Heart left ventricle (tissue), 16 donors: Measurements from ENCODE around the gene ZFP36L1. TPM values are rescaled to one million over a fixed set of nuclear protein-coding genes. Genes with fewer than 3 reads are reported as not detected.

Experiments used
- ATAC-seq, 4 donors: fragments of 200-7000 bp; cut with Tn5 transposase; one replicate each; pipeline ENCODE4 v1.9.1; 2020 to 2022; ENCODE audit warnings: moderate library complexity in 4 of 4, mild to moderate bottlenecking in 3 of 4, moderate number of reproducible peaks in 1 of 4
- DNase-seq, 5 donors: peaks; one replicate each; pipeline ENCODE4 v3.0.0-alpha.2; 2020
- H3K27ac ChIP-seq, 12 donors: fragments of 200-600 bp; sonication (generic) in 4 of 12; one replicate each; pipeline versions ENCODE4 v1.5.0 to v1.8.0; 2016 to 2022; ENCODE audit warnings: mild to moderate bottlenecking in 2 of 12
- H3K27me3 ChIP-seq, 9 donors: fragments of 200-600 bp; sonication (generic) in 2 of 9; one replicate each; pipeline versions ENCODE4 v1.5.1 to v1.8.0; 2016 to 2022; ENCODE audit warnings: mild to moderate bottlenecking in 3 of 9
- H3K36me3 ChIP-seq, 9 donors: fragments of 200-600 bp; sonication (generic) in 2 of 9; one replicate each; pipeline versions ENCODE4 v1.5.0 to v1.8.0; 2018 to 2022; ENCODE audit warnings: mild to moderate bottlenecking in 2 of 9
- H3K4me1 ChIP-seq, 12 donors: fragments of 200-600 bp; sonication (generic) in 4 of 12; one replicate each; pipeline versions ENCODE4 v1.5.0 to v1.8.0; 2016 to 2022; ENCODE audit warnings: mild to moderate bottlenecking in 3 of 12
- H3K4me3 ChIP-seq, 12 donors: fragments of 200-600 bp; sonication (generic) in 4 of 12; one replicate each; pipeline versions ENCODE4 v1.5.0 to v1.8.0; 2017 to 2022; ENCODE audit warnings: mild to moderate bottlenecking in 9 of 12, moderate library complexity in 4 of 12
- H3K9me3 ChIP-seq, 12 donors: fragments of 200-600 bp; sonication (generic) in 4 of 12; one replicate each; pipeline versions ENCODE4 v1.5.0 to v1.8.0; 2016 to 2022; ENCODE audit warnings: mild to moderate bottlenecking in 1 of 12
- POLR2A ChIP-seq, 2 donors: fragments of 450-650 bp; IDR thresholded peaks; one replicate each; pipeline ENCODE4 v1.6.1; 2017; ENCODE audit warnings: antibody characterized with exemption in 2 of 2, mild to moderate bottlenecking in 2 of 2, moderate library complexity in 2 of 2
- WGBS, 4 donors: extraction: QIAGEN DNeasy Blood & Tissue Kit in 2 of 4; methylation state at CpG; one replicate each; pipeline versions ENCODE4 v1.1.5 to v1.1.7; 2013 to 2018; 5-methylcytosine and 5-hydroxymethylcytosine counted together
- intact Hi-C, 10 donors: fragments of 100-400 bp; cut with DNase I; formaldehyde crosslinking; loops; one replicate each; pipeline versions ENCODE4 v1.11.1 to v1.14.2; 2022
- polyA plus RNA-seq, 2 donors: library from polyadenylated mRNA; stranded (reverse); fragments of 200-250 nt; gene quantifications; one replicate each; pipeline ENCODE4 v1.2.3, GENCODE V29; 2013
- total RNA-seq, 9 donors: library from RNA; depleted of rRNA in 2 of 9; stranded (reverse); fragments of >200 nt in 2 of 9; fragmentation: NEBNext Ultra II Directional in 3 of 9; extraction: Animal tissue kit (Norgen Biotek cat#: 25700) in 3 of 9; gene quantifications; one replicate each; pipeline versions ENCODE4 v1.1.0 to v1.2.4, GENCODE V29; 2016 to 2023
- TF ChIP-seq, protein P1 (sequence below), 12 donors: fragments of 200-600 bp; sonication (generic) in 4 of 12; IDR thresholded peaks; one replicate each; pipeline versions ENCODE4 v1.5.0 to v1.8.0; 2018 to 2022; ENCODE audit warnings: antibody characterized with exemption in 12 of 12, mild to moderate bottlenecking in 5 of 12
- donor health status: ischemic (EF 13 %, LVEDD 7.1; RV severe dilation, severe dysfunction).
- donor health status: healthy with polysubstance abuse.
- donor health status: DM: no; HTN: yes; CAD: no.
- donor health status: DM: no; HTN: no; CAD: no.
- donor health status: ischemic (EF 25% LVEDD 6.9; RV normal size, moderate dysfunction).
- donor health status: ischemic (EF 25% LVEDD 5.7; RV mildly dilated, moderate dysfunction).
- donor health status: healthy.
- donor health status: DM: yes; HTN: yes; CAD: no.
- donor health status: ischemic (EF 35%, LVEDD 5.7; RV mildly dilated, moderate dysfunction).
- donor health status: nonischemic (EF 11% LVEDD 7.7; RV severe dilation, severe dysfunction).
- donor health status: DM: yes; HTN: yes; CAD: no.
- donor health status: PGD.
- donor health status: ischemic (EF 29% LVEDD 5.4; RV normal size, mild dysfunction).
- donor health status: nonischemic (EF 23%, LVEDD 6.1; RV moderate dilation, normal function).

The ZFP36L1 gene
- total and polyA plus RNA-seq, 11 donors: 21.2 to 183 (median 68.9) TPM

DNA sequence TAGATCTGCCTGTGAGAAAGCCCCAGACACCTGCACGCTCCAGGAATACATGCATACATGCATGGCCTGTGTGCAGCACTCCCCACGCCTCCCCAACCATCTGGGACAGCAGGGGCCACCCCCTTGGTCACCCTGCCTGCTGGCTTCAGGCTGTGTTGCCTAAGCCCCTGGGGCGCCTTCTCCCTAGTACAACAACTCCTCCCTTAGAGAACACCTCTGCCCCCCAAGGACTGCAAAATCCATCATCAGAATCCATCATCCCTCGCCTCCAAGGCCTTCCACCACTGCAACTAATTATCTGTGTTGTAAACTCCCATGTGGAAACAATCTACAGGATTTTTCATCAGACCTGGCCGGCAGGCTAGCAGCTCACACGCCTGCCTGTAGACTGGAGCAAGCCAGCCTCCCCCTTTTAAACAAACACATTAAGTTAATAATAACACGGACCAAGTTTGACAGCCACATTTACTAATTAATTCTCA lies 36.8 kb downstream of the ZFP36L1 start:
- Histone ChIP-seq H3K27me3 (no peaks in the 10 kb centered on the region), H3K4me3 (no peak overlapping the region), H3K4me1 (peaks cover 0 to 58% (median 24%) of the 10 kb centered on the region in 12 donors), H3K9me3 (no peaks in the 10 kb centered on the region), H3K27ac (no peak overlapping the region), H3K36me3 (no peaks in the 10 kb centered on the region)
- TF ChIP-seq POLR2A (IDR thresholded peaks at IDR 0.05): no peak
- TF ChIP-seq, protein P1, sequence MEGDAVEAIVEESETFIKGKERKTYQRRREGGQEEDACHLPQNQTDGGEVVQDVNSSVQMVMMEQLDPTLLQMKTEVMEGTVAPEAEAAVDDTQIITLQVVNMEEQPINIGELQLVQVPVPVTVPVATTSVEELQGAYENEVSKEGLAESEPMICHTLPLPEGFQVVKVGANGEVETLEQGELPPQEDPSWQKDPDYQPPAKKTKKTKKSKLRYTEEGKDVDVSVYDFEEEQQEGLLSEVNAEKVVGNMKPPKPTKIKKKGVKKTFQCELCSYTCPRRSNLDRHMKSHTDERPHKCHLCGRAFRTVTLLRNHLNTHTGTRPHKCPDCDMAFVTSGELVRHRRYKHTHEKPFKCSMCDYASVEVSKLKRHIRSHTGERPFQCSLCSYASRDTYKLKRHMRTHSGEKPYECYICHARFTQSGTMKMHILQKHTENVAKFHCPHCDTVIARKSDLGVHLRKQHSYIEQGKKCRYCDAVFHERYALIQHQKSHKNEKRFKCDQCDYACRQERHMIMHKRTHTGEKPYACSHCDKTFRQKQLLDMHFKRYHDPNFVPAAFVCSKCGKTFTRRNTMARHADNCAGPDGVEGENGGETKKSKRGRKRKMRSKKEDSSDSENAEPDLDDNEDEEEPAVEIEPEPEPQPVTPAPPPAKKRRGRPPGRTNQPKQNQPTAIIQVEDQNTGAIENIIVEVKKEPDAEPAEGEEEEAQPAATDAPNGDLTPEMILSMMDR (IDR thresholded peaks at IDR 0.05): no peak
- no peak for ATAC-seq
- 88 to 92% (median 91%) methylated on average over 7 of the region's 7 CpGs for WGBS, 4 donors
- DNase-seq: peak in 1 of 5 donors; percentile 22
- intact Hi-C loops: no loop called here

GRCh38 chr14:68755016-68755353 lies 37.9 kb downstream of the ZFP36L1 start:
- 96 to 99% (median 97%) methylated on average over 3 of the region's 3 CpGs for WGBS, 4 donors
- TF ChIP-seq, protein P1 (IDR thresholded peaks at IDR 0.05): no peak
- TF ChIP-seq POLR2A (IDR thresholded peaks at IDR 0.05): no peak
- H3K4me1 ChIP-seq: peaks cover 0 to 47% (median 21%) of the 10 kb centered on the region in 12 donors
- no peaks in the 10 kb centered on the region for H3K27me3 ChIP-seq
- intact Hi-C loops: no loop called here
- no peaks in the 10 kb centered on the region for H3K36me3 ChIP-seq
- H3K27ac ChIP-seq: no peak overlapping the region
- DNase-seq: peak in 1 of 5 donors; percentile 1
- no peaks in the 10 kb centered on the region for H3K9me3 ChIP-seq
- H3K4me3 ChIP-seq: no peak overlapping the region
- ATAC-seq: no peak

GRCh38 chr14:68753690-68754089 lies 39.2 kb downstream of the ZFP36L1 start:
- peaks cover 0 to 40% (median 19%) of the 10 kb centered on the region in 12 donors for H3K4me1 ChIP-seq
- ATAC-seq: no peak
- WGBS, 4 donors: 75 to 81% (median 78%) methylated on average over 4 of the region's 4 CpGs

GRCh38 chr14:68752271-68753006 lies 40.4 kb downstream of the ZFP36L1 start:
- TF ChIP-seq, protein P1 (IDR thresholded peaks at IDR 0.05): no peak
- TF ChIP-seq POLR2A (IDR thresholded peaks at IDR 0.05): no peak
- Histone ChIP-seq H3K27me3 (no peaks in the 10 kb centered on the region), H3K27ac (peak overlapping the region in 1 of 12 donors; percentile 37), H3K4me3 (no peak overlapping the region), H3K4me1 (peaks cover 0 to 29% (median 7%) of the 10 kb centered on the region in 12 donors), H3K36me3 (no peaks in the 10 kb centered on the region), H3K9me3 (no peaks in the 10 kb centered on the region)
- peak in 1 of 5 donors; percentile 2 for DNase-seq
- intact Hi-C loops: no loop called here
- 80 to 85% (median 83%) methylated on average over 6 of the region's 6 CpGs for WGBS, 4 donors
- ATAC-seq: peak in 1 of 4 donors; percentile 43

More at GRCh38 chr14:68753690-68754089, 39.2 kb downstream of the ZFP36L1 start:
- no peak for TF ChIP-seq POLR2A (IDR thresholded peaks at IDR 0.05)
- TF ChIP-seq, protein P1 (IDR thresholded peaks at IDR 0.05): no peak
- Histone ChIP-seq H3K27ac (no peak overlapping the region), H3K4me3 (no peak overlapping the region), H3K9me3 (no peaks in the 10 kb centered on the region), H3K36me3 (no peaks in the 10 kb centered on the region), H3K27me3 (no peaks in the 10 kb centered on the region)
- intact Hi-C loops: no loop called here
- DNase-seq: no peak
